ENCODE measurements around the gene RPL13. TPM values are rescaled to one million over a fixed set of nuclear protein-coding genes. Genes with fewer than 3 reads are reported as not detected.
A peak's percentile ranks its signal among the peaks of the same experiment; 100 is the strongest.

RPL13 gene
- total and polyA plus RNA-seq, 2 of the 13 experiments (the other 11 are each of a cell fraction or from before 2014, with no cell fraction given) = 2,988 to 4,411 TPM

- CTCF ChIA-PET (ENCODE audit: low intra/inter-chr PET ratio, low total read pairs) = no interaction called here
- Histone ChIP-seq H3K4me1 (ENCODE audit: insufficient read depth, low read length) (peaks cover 39% of the 10 kb centered on the region), H2AFZ (ENCODE audit: low read length) (no peak overlapping the region), H4K20me1 (ENCODE audit: insufficient read depth, low read length) (no peaks in the 10 kb centered on the region), H3K9ac (ENCODE audit: insufficient read depth, low read depth, low read length) (no peak overlapping the region), H3K9me3 (ENCODE audit: low read length) (no peaks in the 10 kb centered on the region), H3K4me2 (ENCODE audit: low read depth, low read length) (no peak overlapping the region), H3K36me3 (replicated peaks in 1 of 2; ENCODE audit: control insufficient read depth in 1 of 2, insufficient read depth in 2 of 2, low read length in 2 of 2) (no peaks in the 10 kb centered on the region), H3K79me2 (ENCODE audit: insufficient read depth, low read length) (no peaks in the 10 kb centered on the region), H3K27me3 (ENCODE audit: control insufficient read depth in 1 of 2, insufficient read depth in 2 of 2, low read length in 2 of 2) (peaks cover 0 to 27% of the 10 kb centered on the region in 2 experiments; a peak in 3 of 5 replicates), H3K27ac (ENCODE audit: extremely low read length, insufficient read depth, low read length) (no peak overlapping the region), H3K4me3 (replicated peaks in 1 of 3; ENCODE audit: insufficient read depth in 1 of 3, low read depth in 2 of 3, low read length in 3 of 3) (peak overlapping the region in 1 of 3 experiments; percentile 53; a peak in 1 of 6 replicates)
- ATAC-seq = peak; percentile 6
- intact Hi-C loops (cut with micrococcal nuclease; ENCODE audit: unreplicated experiment) (no loop called here), in situ Hi-C loops (cut with HindIII; ENCODE audit: extremely low pct_ligation_motif_present, low pct_unique_long_range_greater_than_20kb) (no loop called here)
- no TSS peak for BruUV-seq (replicated peaks)
- POLR2A ChIA-PET = interaction anchor here (1.4 kb wide), 1 partner anchor 21 kb away, joined by 5 read pairs; no protein-coding TSS in a partner anchor
- TF ChIP-seq YY1 (IDR thresholded peaks at IDR 0.05; ENCODE audit: insufficient read depth, insufficient replicate concordance, low read depth, low read length) (peak; percentile 23), ZFP37 (CRISPR knock-in tag; IDR thresholded peaks at IDR 0.05; ENCODE audit: borderline replicate concordance) (no peak), ZNF160 (CRISPR knock-in tag; IDR thresholded peaks at IDR 0.05) (no peak), SALL1 (CRISPR knock-in tag; IDR thresholded peaks at IDR 0.05) (no peak), ZSCAN12 (CRISPR knock-in tag; IDR thresholded peaks at IDR 0.05) (no peak), ZNF747 (CRISPR knock-in tag; IDR thresholded peaks at IDR 0.05; ENCODE audit: borderline replicate concordance) (no peak), ZBTB33 (CRISPR knock-in tag; IDR thresholded peaks at IDR 0.05) (peak; percentile 43; the same call in 1 of the 2 replicates), ZFY (CRISPR knock-in tag; IDR thresholded peaks at IDR 0.05) (no peak), TRIM22 (IDR thresholded peaks at IDR 0.05) (no peak), FUBP1 (CRISPR knock-in tag; IDR thresholded peaks at IDR 0.05; ENCODE audit: borderline replicate concordance) (no peak), ZNF17 (CRISPR knock-in tag; IDR thresholded peaks at IDR 0.05) (no peak), TFE3 (CRISPR knock-in tag; IDR thresholded peaks at IDR 0.05) (no peak), IKZF1 (IDR thresholded peaks at IDR 0.05) (no peak), MAX (IDR thresholded peaks at IDR 0.05) (no peak), MTA1 (CRISPR knock-in tag; IDR thresholded peaks at IDR 0.05; ENCODE audit: borderline replicate concordance) (0 out of 2 replicates have a peak, but pooled peaks have one; percentile 31)
- FAIRE-seq = no peak
- DNase-seq (ENCODE audit: low spot score) = no peak
- WGBS (ENCODE audit: low lambda C conversion rate) = 76% methylated on average over 28 of the region's 49 CpGs
Measured at GRCh38 chr16:89583895-89584644, 23.6 kb downstream of the RPL13 start.
